Measurements from ENCODE around the gene RANBP3.
"Not testable (repeated sequence)": the region's sequence is repeated elsewhere in the genome, so short reads cannot be mapped to it uniquely, and the experiment has no call there.

Gene RANBP3

DNA sequence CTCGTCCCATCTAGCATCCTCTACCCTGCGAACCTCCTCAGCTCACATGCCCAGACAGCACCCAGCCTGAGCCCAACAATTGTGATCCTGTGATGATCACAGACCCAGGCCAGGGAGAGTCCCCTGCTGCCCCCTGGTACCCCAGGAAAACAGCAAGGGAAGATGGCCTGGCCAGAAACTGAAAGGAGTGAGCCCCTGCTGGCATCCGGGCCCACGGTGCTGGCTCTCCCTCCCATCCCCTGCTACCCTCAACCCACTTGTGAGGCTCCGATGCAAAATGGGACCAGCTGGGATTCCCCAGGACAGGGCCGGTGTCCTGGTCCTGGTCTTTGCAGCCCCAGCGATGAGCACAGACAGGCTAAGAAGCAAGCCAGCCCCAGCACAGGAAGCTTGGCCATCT lies 14.1 kb downstream of the RANBP3 start:
- no peak for DNase-seq

DNA sequence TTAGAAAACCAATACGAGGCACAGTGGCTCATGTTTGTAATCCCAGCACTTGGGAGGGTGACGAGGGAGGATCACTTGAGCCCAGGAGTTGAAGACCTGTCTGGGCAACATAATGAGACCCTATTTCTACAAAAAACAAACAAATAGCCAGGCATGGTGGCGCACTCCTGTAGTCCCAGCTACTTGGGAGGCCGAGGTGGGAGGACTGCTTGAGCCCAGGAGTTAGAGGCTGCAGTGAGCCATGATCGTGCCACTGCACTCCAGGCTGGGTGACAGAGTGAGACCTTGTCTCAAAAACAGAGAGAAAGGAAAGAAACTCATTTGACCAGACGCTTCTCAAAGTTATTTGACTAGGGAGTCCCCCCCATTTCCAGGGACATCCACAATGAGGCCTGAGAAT lies 14.7 kb downstream of the RANBP3 start:
- DNase-seq, result not testable (repeated sequence)

DNA sequence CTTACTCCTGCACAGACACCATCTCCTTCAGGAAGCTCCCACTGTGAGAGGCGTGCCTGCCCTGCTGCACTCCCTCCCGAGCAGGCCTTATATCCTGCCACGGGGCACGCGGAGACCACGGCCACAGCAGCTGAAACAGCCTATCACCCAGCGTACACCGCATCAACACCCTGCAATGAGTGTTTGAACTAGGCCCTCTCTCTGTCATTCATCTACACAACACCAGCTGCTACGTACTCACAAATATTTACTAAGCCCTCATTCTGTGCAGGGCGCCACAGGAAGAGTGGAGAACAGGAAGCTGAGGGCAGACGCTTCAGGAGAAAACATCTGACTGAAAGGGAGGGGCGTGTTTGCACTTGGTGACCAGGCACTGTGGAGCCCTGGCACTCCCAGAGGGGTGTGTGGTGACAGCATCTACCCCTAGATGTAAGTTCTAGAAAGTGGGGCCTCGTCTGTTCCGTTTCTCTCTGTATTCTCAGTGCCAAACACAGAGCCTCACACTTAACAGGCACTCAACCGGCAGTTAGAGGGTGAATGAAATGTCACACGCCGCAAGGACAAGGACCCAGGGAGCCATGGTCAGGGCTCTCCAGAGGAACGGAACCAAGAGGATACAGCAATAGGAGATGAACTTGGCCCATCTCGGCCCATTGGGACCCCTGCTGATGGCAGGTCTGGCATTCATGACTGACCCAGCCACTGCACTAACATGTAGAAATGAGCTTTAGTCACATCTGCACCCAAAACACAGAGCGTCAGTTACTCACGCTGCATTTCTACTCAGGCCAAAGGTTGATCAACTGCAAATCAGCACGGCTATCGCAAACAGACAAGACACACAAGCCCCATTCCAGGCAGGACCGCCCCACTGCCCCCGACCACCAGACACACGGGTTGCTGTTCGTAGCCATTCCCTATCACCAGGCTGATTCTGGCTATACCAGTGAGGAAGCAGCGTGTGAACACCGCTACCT lies 15.7 kb downstream of the RANBP3 start:
- peak; percentile 92 for DNase-seq

DNA sequence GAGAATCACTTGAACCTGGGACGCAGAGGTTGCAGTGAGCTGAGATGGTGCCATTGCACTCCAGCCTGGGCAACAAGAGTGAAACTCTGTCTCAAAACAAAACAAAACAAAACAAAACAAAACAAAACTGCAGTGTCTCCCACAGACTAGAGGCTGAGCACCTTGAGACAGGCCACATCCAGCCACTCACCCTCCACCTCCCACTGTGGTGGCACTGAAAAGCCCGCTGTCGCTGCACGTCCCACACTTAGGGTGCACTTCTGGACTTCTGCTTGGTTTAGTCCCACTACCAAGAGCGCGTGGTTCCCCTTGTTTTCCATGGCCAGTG lies 16.3 kb downstream of the RANBP3 start:
- DNase-seq, result not testable (repeated sequence)

DNA sequence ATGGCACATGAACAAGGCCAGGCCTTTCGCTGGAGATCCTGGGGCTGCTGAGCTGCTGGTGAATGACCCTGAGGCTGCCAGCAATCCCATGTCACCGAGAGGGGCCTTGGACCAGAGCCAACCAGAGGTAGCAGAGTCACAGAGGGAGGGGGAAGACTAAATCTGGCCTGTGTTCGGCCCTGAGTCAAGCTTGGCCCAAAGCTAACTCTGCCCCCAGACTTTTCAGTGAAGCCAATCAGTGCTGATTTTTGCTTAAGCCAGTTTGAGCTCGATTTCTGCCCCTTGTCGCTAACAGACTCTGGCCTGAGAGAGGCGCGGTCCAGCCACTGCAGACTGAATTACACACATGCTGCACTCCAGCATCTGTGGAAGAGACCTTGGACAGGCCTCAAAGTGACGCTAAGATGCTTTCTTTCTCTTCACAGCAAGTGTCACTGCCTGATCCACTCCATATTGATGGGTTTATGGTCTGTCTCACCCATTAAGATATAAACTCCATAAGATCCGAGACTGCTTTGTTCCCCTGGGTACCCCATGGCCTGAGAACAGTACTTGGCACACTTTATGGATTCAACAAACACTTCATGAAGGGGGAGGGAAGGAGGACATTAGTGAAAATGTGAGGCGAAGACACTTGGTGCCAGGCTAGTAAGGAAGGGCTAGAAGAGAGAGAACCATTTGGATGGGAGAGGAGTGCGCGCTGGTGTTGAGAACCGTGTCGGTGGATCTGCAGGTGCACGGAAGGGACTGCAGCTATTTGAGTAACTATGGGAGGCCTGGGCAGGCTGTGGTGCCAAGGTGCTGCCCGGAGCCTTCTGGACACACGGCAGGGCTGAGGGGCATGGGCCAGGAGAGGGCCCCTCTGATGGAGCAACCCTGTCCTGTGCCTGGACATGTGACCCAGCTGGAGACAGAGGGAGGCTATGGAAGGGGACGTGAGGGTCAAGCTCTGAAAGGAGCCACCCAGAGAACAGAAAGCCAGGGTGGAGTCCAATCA lies 17.6 kb downstream of the RANBP3 start:
- DNase-seq, result no peak

DNA sequence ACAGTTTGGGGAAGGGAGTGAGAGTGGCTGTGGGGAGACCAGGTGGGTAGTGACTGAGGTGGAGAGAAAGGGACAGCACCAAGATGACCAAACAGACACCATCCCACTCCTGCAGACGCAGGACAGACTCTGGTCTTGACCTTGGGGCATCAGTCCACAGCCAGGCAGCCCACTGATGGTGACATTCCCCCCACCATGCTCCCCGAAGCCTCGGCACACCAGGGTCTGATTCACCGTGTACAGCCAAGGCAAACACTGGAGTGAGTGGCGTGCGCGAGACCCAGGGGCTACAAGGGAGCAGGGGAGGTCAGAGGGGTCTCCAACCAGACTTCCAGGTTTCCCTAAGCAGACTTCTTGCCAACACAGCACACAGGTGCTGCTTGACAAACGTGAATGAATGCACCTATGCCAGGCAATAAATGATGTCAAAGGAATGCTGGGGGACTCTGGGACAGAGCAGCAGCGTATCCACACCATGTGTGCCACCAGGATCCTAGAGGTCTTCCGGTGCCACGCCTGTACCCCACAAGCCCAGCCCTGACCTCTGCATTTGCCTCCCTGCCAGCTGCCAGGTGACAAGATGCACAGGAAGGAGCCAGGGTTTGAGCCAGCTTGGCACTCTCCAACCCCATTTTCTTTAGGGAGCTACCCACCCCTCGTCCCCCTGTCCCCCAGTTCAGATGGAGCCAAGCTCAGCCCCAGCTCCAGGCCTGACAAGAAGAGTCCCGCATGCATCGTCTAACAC lies 18.5 kb downstream of the RANBP3 start:
- no peak for DNase-seq

DNA sequence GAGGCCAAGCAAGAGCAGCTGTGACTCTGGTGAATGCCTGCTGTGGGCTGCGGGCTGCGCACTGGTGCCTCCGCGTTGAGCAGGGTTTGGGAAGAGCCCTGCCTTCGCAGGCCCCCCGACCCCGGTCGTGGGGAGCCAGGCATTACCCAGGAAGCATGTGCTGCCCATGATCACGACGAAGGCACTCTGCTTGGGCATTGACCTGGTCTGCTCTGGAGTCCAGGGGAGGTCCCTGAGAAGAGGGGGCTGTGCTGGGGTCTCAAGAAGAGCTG lies 19.2 kb downstream of the RANBP3 start:
- no peak for DNase-seq

DNA sequence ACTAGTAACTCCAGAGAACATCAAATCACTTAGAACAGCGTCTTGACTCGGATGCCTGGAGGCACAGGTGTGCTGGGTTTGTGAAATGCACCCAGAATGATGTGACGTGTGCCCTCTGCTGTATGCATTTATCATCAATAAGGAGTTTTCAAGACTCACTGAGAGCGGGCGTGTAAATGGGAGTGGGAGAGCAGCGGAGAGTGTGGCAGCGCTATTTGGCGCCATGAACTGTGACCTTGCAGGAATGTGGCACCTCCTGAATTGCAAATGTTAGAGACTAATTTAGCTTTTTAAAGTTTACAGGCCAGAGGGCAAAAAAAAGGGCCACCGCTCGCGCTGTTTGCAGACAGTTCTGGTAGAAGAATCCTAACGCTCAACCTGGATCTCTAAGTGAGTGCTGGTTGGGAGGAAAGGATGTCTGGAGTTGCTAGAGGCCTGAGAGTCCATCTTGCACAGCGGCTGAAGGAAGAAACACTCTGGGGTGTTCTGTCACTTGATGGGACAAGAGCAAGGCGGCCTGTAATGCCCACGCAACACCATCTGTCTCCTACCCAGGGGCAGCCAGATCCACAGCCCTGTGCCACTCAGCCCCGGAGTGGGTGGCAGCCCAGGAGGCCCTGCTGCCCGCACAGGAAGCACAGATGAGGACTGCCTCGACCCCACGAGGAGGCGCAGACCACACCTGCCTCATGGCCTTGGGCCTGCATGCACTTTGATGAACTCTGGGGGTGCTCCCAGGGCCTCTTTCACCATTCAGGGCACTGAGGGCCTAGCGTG lies 19.7 kb downstream of the RANBP3 start:
- DNase-seq, result no peak

DNA sequence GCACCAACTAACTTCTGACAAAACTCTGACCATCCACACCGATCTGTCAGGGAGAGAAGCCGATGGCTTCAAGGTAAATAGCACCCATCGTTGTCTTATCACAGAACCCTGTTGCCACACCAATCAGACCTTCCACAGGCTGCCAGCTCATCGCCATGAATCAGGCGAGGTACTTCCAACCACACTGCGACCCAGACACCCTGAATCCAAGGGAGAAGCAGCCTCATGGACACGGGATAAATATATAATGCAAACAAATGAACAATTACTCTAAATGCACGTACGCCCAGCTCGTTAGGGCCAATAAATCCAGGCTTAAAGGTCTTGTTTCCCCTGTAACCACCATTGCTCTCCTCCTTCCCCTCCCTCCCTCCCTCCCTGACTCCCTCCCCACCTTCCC lies 20.8 kb downstream of the RANBP3 start:
- peak; percentile 73 for DNase-seq

DNA sequence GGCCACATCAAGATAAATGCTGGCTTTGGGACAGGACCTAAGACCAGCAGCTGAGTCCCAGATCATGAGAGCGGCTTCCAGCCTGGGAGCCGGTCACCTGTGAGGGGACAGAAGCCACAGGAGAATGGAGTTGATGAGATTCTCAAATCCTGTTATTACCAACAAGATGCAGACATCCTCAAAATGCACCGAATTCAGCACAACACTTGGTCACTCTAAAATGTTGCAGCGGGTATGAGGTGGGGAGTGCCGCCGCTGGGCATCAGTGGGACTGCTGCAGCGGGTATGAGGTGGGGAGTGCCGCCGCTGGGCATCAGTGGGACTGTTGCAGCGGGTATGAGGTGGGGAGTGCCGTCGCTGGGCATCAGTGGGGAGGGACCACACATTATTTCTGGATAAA lies 21.2 kb downstream of the RANBP3 start:
- DNase-seq, result no peak

DNA sequence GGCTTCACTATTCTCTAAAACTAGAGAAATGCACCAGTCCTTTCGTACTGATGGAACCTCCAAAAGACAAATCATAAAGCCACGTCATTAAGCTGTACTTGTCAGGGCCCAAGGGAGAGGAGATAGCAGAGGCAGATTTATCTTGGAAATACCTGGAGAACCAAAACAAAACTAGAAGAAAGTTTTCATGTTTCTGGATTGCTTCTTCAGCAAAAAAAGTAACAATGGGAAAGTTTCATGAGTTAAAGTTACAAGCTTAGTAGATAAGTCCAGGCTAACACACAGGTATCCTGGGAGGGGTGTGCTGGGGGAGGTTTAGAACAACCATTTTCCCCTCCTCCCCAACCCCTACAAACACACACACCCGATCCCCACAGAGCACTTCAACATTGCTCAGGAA lies 21.6 kb downstream of the RANBP3 start:
- no peak for DNase-seq

DNA sequence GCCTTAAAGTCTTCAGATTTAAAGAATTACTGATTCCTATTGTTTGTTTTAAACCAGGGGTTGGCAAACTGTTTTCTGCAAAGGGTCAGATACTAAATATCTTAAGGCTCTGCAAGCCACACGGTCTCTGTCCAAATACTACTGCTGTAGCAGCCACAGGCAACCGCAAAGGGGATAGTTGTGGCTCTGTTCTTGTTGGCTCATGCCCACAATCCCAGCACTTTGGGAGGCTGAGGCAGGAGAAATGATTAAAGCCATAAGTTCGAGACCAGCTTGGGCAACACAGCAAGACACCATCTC lies 22.4 kb downstream of the RANBP3 start:
- DNase-seq, result no peak

DNA sequence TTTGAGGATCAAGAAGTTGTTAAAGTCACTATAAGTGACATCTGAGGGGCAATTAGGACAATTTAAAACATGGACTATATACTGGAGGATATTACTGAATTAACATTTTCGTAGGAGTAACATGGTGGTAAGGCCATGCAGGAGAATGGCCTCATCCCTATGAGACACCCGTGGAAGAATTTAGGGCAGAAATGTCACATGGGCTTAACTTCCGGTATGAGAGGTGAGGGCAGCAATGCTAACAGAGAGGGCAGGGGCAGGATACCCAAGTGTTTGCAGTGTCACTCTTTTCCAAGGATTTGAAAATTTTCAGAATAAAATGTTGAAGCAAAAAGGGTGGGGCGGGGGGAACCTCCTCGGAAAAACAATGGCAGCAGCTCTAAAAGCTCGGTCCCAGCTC lies 23.6 kb downstream of the RANBP3 start:
- no peak for DNase-seq

DNA sequence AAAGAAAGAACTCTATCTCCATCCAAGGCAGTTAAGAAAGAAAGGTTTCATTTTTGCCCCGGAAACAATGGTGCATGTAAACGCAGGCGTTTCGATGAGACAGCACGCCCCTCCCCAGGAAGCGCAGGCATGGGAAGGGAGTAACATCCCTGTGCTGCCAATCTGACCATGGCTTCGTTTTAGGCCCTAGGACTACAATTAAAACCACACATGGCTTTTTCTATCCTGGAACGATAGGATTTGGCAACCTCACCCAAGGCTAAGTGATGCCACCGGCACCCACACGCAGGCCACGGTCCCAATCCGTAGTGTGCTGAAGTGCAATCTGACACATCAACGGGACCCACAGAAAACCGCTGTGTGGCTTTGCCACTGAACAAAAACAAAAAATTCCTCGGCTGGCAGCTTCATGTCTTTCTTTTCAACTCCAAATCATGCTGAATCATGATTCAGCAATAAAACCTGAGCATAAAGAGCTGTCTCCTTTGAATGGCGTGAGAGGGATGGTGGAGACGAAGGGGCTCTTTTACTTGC lies 24.2 kb downstream of the RANBP3 start:
- DNase-seq, result no peak

DNA sequence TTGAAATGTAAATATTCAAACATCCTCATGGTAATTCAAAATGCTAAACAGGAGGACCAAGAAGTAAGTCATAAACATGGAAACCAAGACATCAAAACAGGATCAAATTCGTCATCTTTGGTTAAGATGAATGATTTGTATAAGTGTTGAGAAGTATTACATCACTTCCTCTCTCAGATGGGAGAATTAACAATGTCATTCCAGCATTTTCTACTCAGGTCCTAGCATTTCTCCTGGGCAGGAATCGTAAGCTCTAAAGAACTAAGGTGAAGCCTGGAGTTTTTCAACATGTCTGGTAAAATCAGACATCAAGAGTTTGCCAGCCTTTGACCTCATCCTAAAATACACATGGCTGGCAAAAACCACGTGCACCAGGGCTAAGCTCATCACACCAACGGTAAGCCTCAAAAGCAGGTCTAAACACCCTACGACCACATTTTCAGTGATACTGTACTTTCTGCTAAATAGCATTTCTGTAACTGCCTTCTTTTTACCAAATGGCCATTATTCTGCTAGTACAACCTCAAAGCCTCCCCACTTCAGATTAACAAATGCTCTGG lies 24.8 kb downstream of the RANBP3 start:
- DNase-seq, result no peak

DNA sequence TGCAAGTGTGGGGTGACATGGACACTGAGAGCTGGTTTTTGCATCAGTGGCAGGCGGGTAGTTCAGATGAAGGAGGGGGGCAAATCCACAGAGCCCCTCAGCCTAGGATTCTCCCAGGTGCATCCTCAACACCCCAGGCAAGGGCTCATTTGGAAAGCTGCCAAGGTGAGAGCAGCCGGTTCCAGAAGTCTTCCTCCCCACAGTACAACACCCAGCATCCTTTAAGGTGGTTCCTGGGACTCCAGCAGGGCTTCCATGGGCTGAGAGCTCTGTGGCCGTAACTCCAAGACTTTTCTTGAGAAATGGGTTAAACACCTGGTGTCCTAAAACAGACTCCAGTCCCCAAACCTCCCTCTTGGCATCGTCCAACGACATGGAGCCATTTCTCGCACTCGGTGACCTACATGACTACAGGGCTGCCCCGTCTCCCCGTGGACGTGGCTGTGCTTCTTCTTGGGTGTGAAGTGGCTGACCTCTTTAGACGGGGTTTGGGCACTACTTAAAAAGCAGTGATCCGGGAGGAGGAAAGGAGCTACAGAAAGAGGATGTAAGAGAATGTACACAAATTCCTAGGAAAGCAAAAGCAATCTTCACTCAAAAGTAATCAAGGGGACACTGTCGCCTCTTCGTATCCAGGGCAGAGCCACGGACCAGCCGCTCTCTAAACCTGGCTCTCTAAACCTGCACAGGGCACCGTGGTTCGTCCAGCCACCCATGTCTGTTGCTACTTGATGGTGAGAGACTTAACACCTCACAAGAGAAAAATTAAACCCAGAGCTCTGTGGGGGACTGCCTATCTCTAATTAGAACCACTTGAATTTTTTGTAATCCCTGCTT lies 25.5 kb downstream of the RANBP3 start:
- no peak for DNase-seq

DNA sequence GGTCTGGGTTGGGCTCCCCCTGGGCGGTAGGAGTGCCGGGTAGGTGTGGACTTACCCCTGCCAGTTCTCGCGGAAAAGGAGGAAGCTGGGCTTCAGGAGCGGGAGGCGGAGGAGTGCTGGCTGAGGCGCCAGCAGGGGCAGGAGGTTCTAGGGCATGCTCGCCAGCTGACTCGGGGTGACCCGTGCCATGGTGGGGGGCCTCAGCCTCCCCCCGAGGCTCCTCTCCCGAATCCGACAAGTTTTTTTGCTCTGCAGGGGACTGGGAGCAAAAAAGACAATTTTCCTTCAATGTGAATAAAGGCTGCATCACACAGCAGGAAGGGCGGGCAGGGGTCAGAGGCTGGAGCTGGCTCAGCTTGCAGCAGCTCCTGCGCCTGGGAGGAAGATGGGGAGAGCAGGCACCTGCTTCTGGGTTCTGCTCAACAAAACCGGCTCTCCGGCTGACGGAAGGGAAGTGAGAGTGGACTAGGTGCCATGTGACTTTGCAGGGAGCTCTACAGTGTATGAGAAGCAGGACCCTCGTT lies 26.5 kb downstream of the RANBP3 start:
- DNase-seq, result no peak

DNA sequence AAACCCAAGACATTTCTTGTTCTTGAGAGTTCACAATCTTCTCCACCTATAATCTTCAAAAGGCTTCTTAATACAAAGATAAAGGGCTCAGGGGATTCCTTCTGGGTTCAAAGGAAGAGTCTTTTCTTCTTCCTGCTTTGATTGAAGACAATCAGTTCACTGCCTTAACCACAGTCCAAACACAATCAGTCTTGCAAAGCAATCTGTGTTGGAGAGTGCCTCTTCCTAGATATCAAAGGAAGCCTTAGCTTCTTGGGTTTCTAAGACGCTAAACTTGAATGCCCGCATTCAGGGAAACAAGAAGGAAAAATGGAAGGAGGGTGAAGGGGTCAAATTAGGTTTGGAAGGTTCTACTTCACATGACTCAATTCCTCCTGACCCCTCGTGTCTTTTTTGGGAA lies 27.2 kb downstream of the RANBP3 start:
- no peak for DNase-seq

DNA sequence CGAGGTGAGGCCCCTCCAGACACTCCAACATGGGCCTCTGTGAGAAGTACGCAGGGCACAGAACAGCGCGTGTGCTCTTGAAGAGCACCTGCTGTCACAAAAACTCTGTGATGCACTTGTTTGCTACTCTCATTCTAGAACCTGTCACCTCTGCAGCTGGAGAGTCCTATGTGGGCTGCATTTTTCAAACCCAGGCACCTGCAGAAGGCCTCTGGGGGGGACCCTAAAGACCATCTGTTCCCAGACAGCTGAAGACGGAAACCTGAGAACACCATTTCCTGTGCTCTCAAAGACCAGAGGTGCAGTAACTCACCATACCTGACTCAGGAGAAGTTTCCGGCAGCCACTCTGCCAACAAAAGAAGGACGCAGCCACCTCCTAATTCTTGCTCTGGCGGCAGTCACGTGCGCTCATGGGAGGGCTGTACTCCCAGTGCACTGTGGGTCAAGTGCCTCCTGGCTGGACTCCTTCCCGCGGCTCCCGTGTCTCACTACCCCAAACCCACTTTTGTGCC lies 28.1 kb downstream of the RANBP3 start:
- DNase-seq, result no peak

DNA sequence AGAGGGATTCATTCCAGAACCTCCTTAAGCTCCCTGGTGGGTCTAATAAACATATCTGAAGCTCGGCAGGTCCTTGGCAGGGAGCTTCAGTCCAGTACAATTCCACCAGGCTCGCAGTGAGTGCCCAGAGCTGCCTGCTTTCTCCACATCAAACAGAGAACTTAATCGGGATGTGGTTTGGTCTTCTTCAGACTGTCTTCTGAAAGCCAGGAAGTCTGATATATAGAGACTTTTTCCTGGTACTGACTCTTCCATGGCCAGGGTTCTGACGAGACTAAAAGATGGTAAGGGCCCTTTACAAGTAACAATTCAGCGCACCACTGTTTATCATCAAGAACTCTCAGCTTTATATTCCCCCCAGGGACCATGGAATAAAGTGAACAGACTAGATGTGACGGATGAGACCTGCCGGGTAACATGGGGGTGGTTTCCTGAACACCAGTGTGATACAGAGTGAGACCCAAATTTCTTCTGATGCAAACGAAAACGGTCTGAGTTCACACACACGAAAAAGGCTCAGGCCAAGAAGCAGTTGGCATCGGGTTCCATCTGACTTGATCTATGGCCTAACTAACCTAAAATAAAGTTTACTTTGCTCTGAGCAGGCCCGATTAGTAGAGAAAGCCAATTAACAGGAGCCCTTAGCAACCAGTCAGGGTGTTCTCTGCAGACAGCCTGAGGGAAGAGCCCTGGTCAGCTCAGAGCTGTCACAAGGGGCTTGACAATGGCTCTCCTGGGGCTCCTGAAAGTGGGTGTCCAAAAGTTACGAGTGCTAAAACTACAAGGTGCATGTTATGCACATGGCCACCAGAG lies 29.0 kb downstream of the RANBP3 start:
- DNase-seq, result no peak
